ENCODE measurements around the gene NDUFB8.

NDUFB8 gene

GRCh38 chr10:100537475-100537874, 7.8 kb upstream of the NDUFB8 start:
- no peak for DNase-seq (ENCODE audit: low read depth in 2 of 2)

- DNase-seq (ENCODE audit: low read depth in 2 of 2), result peak; percentile 70 to 82
Measured at GRCh38 chr10:100535715-100536353, 6.2 kb upstream of the NDUFB8 start, which contains the start of gene HIF1AN. Gene HIF1AN (plus strand): TSS chr10:100535943. CDS start chr10:100535959, 16 bp downstream.

GRCh38 chr10:100535338-100535714, 5.7 kb upstream of the NDUFB8 start:
- DNase-seq (ENCODE audit: low read depth in 2 of 2), result no peak

- DNase-seq (ENCODE audit: low read depth in 2 of 2), result no peak
Measured at GRCh38 chr10:100534726-100535125, 5.1 kb upstream of the NDUFB8 start.

GRCh38 chr10:100531761-100532160, 2.1 kb upstream of the NDUFB8 start:
- no peak for DNase-seq (ENCODE audit: low read depth in 2 of 2)

GRCh38 chr10:100528921-100529474, 673 bp downstream of the NDUFB8 start:
- no peak for DNase-seq (ENCODE audit: low read depth in 2 of 2)

- no peak for DNase-seq (ENCODE audit: low read depth in 2 of 2)
Measured at GRCh38 chr10:100528123-100528886, 1.4 kb downstream of the NDUFB8 start.

- no peak for DNase-seq (ENCODE audit: low read depth in 2 of 2)
Measured at GRCh38 chr10:100524638-100525037, 5.0 kb downstream of the NDUFB8 start.

GRCh38 chr10:100524206-100524605, 5.5 kb downstream of the NDUFB8 start:
- DNase-seq (ENCODE audit: low read depth in 2 of 2), result no peak

GRCh38 chr10:100522945-100523344, 6.7 kb downstream of the NDUFB8 start:
- DNase-seq (ENCODE audit: low read depth in 2 of 2), result no peak

- DNase-seq (ENCODE audit: low read depth in 2 of 2), result no peak
Measured at GRCh38 chr10:100522107-100522801, 7.4 kb downstream of the NDUFB8 start.

GRCh38 chr10:100520811-100521210, 8.9 kb downstream of the NDUFB8 start:
- no peak for DNase-seq (ENCODE audit: low read depth in 2 of 2)

- DNase-seq (ENCODE audit: low read depth in 2 of 2), result no peak
Measured at GRCh38 chr10:100519311-100520051, 10.2 kb downstream of the NDUFB8 start, which contains the start of gene SEC31B. Gene SEC31B (minus strand): TSS chr10:100519861. CDS start chr10:100516952, 2,909 bp downstream.

GRCh38 chr10:100518761-100519241, 10.9 kb downstream of the NDUFB8 start:
- peak; percentile 17 to 53 for DNase-seq (ENCODE audit: low read depth in 2 of 2)

GRCh38 chr10:100516847-100517246, 12.8 kb downstream of the NDUFB8 start:
- DNase-seq (ENCODE audit: low read depth in 2 of 2), result no peak

GRCh38 chr10:100515612-100516011, 14.1 kb downstream of the NDUFB8 start:
- no peak for DNase-seq (ENCODE audit: low read depth in 2 of 2)

GRCh38 chr10:100510533-100511308, 18.9 kb downstream of the NDUFB8 start:
- peak; percentile 21 to 38 for DNase-seq (ENCODE audit: low read depth in 2 of 2)

- peak; percentile 23 to 56 for DNase-seq (ENCODE audit: low read depth in 2 of 2)
Measured at GRCh38 chr10:100509241-100509840, 20.3 kb downstream of the NDUFB8 start.

GRCh38 chr10:100508691-100509150, 20.9 kb downstream of the NDUFB8 start:
- no peak for DNase-seq (ENCODE audit: low read depth in 2 of 2)

GRCh38 chr10:100508266-100508665, 21.4 kb downstream of the NDUFB8 start:
- no peak for DNase-seq (ENCODE audit: low read depth in 2 of 2)

Data from stimulated activated CD4-positive, alpha-beta T cell treated with anti-CD3 and anti-CD28 coated beads, Interleukin-12 subunit alpha, Interleukin-12 subunit beta, amount 100 ng/mL, for 24 hours (primary cell).